Neural progenitor cell (in vitro differentiated cells): Measurements from ENCODE around the gene ERN1.

Source experiments
- EZH2phosphoT487 ChIP-seq: fragments of 200-600 bp; sonication (generic); IDR thresholded peaks from 2 replicates; pipeline ENCODE4 v1.6.1; 2017; ENCODE audit warnings: antibody characterized with exemption
- TF ChIP-seq, protein P1 (sequence below): fragments of 200-600 bp; sonication (generic); IDR thresholded peaks from 2 replicates; pipeline ENCODE4 v1.5.1; 2017; ENCODE audit warnings: antibody characterized with exemption, mild to moderate bottlenecking

DNA sequence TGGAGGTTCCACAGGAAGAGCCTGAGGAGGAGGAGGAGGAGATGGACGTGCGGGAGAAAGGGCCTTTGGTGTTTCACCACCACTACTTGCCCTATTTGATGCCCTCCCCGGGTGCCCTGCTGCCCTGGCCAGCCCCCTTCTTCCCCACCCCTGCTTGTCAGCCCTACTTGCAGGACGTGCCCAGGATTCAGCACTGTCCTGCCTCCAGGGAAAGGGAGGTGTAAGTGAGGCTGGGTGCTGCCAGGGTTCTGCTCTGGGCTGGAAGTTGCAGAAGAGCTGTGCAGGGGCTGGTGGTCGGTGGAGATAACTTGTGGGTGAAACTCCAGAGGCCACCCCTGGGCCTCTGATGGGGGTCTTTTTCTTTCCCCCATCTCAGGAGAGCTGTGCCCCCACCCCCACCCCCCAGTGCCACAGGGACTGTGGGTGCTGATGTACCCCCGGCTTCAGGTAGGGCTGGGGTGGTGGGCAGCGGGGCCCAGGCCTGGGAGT, 128.8 kb downstream of the ERN1 start:
- TF ChIP-seq, protein P1, sequence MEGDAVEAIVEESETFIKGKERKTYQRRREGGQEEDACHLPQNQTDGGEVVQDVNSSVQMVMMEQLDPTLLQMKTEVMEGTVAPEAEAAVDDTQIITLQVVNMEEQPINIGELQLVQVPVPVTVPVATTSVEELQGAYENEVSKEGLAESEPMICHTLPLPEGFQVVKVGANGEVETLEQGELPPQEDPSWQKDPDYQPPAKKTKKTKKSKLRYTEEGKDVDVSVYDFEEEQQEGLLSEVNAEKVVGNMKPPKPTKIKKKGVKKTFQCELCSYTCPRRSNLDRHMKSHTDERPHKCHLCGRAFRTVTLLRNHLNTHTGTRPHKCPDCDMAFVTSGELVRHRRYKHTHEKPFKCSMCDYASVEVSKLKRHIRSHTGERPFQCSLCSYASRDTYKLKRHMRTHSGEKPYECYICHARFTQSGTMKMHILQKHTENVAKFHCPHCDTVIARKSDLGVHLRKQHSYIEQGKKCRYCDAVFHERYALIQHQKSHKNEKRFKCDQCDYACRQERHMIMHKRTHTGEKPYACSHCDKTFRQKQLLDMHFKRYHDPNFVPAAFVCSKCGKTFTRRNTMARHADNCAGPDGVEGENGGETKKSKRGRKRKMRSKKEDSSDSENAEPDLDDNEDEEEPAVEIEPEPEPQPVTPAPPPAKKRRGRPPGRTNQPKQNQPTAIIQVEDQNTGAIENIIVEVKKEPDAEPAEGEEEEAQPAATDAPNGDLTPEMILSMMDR, result no peak
- no peak for TF ChIP-seq EZH2phosphoT487
